OCI-LY3 (cell line): Measurements from ENCODE around the gene KLK14.

Experiments used
- H2AFZ ChIP-seq: fragments of 200-600, 300-600 bp; shearing (Covaris generic); 2 replicates; pipeline ENCODE4 v1.6.0; 2014; ENCODE audit warnings: antibody characterized with exemption, low read depth, low read length
- H3K27ac ChIP-seq: fragments of 200-600, 300-600 bp; sonication (generic); 2 replicates; pipeline ENCODE4 v1.5.1; 2014; ENCODE audit warnings: mild to moderate bottlenecking, low read length, moderate library complexity, mixed read lengths
- H3K27me3 ChIP-seq: fragments of 200-600, 300-600 bp; sonication (generic); 2 replicates; pipeline ENCODE4 v1.6.1; 2014; ENCODE audit warnings: low read depth, low read length, mixed read lengths
- H3K36me3 ChIP-seq: fragments of 200-600, 300-600 bp; sonication (generic); replicated peaks from 2 replicates; pipeline ENCODE3; 2014; ENCODE audit warnings: low read depth, low read length, mixed read lengths
- H3K4me1 ChIP-seq: fragments of 300-600, 200-600 bp; sonication (generic); 2 replicates; pipeline ENCODE4 v1.6.1; 2014; ENCODE audit warnings: low read length, mixed read lengths
- H3K4me2 ChIP-seq: fragments of 200-600, 300-600 bp; sonication (generic); 2 replicates; pipeline ENCODE4 v1.6.1; 2014; ENCODE audit warnings: low read length, mixed read lengths
- H3K4me3 ChIP-seq: fragments of 300-600, 200-600 bp; sonication (generic); 2 replicates; pipeline ENCODE4 v1.5.1; 2014; ENCODE audit warnings: antibody characterized with exemption, mild to moderate bottlenecking, low read length, moderate library complexity
- H3K79me2 ChIP-seq: fragments of 300-600, 200-600 bp; shearing (Covaris generic); 2 replicates; pipeline ENCODE4 v1.6.1; 2014; ENCODE audit warnings: mild to moderate bottlenecking, low read length, mixed read lengths
- H3K9ac ChIP-seq: fragments of 300-600, 200-600 bp; shearing (Covaris generic); 2 replicates; pipeline ENCODE4 v1.6.0; 2014; ENCODE audit warnings: mild to moderate bottlenecking, low read length, moderate library complexity
- H3K9me3 ChIP-seq: fragments of 200-600, 300-600 bp; shearing (Covaris generic); 2 replicates; pipeline ENCODE4 v1.6.1; 2014; ENCODE audit warnings: low read length, mixed read lengths; ENCODE audit not compliant: insufficient read depth
- H4K20me1 ChIP-seq: fragments of 200-600, 300-600 bp; sonication (generic); 2 replicates; pipeline ENCODE4 v1.6.1; 2016; ENCODE audit warnings: low read length, mixed read lengths; ENCODE audit not compliant: insufficient read depth
- CTCF ChIP-seq: fragments of 200-600, 300-600 bp; sonication (generic); IDR thresholded peaks from 2 replicates; pipeline ENCODE4 v1.5.1; 2014; ENCODE audit warnings: antibody characterized with exemption, low read length, low read depth
- EZH2phosphoT487 ChIP-seq: fragments of 200-600 bp; shearing (Covaris generic); IDR thresholded peaks from 2 replicates; pipeline ENCODE4 v1.6.1; 2018; ENCODE audit warnings: antibody characterized with exemption, mixed run types, low read depth

Gene KLK14

GRCh38 chr19:51124216-51124615 lies 41.5 kb upstream of the KLK14 start:
- Histone ChIP-seq H3K27ac (no peak overlapping the region), H3K4me1 (peaks cover 5% of the 10 kb centered on the region), H3K79me2 (no peaks in the 10 kb centered on the region), H2AFZ (no peak overlapping the region), H3K27me3 (peaks cover 9% of the 10 kb centered on the region), H3K9me3 (no peaks in the 10 kb centered on the region), H3K9ac (no peak overlapping the region), H3K36me3 (no peaks in the 10 kb centered on the region), H4K20me1 (no peaks in the 10 kb centered on the region), H3K4me3 (no peak overlapping the region), H3K4me2 (no peak overlapping the region)
- TF ChIP-seq CTCF: no peak

DNA sequence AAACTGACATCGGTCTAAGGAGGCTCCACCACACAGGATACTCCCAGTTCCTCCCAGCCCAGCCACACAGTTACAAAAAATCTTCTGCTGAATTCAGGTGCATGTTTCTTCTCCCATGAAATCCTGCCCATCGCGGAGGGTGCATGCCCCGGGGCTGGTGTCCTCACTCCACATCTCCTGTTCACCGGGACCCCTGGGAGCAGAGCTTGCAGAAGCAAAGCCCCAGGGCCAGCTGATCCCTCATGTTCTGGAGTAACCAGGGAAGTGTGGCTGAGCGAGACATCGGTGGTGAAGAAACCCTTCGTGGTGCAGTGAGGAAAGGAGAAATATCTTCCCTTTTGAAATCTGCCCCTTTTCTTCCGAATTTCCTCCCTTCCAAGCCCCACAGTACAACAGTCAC lies 41.1 kb upstream of the KLK14 start:
- Histone ChIP-seq H3K27me3 (peaks cover 8% of the 10 kb centered on the region), H3K9me3 (no peaks in the 10 kb centered on the region), H3K4me2 (no peak overlapping the region), H3K4me3 (no peak overlapping the region), H3K79me2 (no peaks in the 10 kb centered on the region), H3K9ac (no peak overlapping the region), H4K20me1 (no peaks in the 10 kb centered on the region), H3K36me3 (no peaks in the 10 kb centered on the region), H3K27ac (no peak overlapping the region), H3K4me1 (peaks cover 5% of the 10 kb centered on the region), H2AFZ (no peak overlapping the region)
- TF ChIP-seq EZH2phosphoT487 (no peak), CTCF (no peak)

- Histone ChIP-seq H2AFZ (no peak overlapping the region), H3K27me3 (peaks cover 7% of the 10 kb centered on the region; the same call in 1 of the 2 replicates), H4K20me1 (no peaks in the 10 kb centered on the region), H3K4me1 (peaks cover 5% of the 10 kb centered on the region), H3K4me3 (no peak overlapping the region), H3K9me3 (no peaks in the 10 kb centered on the region), H3K27ac (no peak overlapping the region), H3K36me3 (no peaks in the 10 kb centered on the region), H3K9ac (no peak overlapping the region), H3K79me2 (no peaks in the 10 kb centered on the region), H3K4me2 (no peak overlapping the region)
- TF ChIP-seq EZH2phosphoT487 (no peak), CTCF (no peak)
These were observed 40.7 kb upstream of the KLK14 start for GRCh38 chr19:51123381-51123800.

DNA sequence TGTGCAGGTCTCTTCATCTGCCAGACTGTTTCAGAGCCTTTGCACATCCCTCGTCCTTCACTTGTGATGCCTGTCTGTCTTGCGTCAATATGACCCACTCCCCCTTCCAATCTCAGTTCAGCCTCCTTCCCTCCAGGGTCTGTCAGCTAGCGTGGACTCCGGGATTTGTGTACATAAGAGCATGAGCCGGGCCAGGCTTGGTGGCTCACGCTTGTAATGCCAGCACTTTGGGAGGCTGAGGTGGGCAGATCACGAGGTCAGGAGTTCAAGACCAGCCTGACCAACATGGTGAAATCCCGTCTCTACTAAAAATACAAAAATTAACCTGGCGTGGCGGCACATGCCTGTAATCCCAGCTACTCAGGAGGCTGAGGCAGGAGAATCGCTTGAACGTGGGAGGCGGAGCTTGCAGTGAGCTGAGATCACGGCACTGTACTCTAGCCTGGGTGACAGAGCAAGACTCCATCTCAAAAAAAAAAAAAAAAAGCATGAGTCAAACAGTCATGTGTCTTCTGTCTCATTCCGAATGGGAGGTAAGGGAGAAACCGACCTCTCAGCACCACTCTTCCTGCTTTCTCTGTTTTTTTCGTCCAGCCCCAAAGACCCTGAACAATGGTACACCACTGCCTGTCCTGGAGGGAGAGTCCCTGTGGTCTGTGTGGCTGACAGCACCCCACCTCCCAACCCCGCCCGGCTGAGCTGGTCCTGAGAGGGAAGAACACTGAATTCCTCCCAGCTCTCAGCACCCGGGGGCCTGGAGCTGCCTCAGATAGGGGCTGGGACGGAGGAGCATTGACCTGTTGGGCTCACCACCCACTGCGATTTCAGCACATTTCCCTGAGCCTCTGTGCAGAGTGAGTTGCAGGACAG lies 39.7 kb upstream of the KLK14 start:
- H3K9ac ChIP-seq: no peak overlapping the region
- TF ChIP-seq CTCF: no peak
- no peak for TF ChIP-seq EZH2phosphoT487
- no peaks in the 10 kb centered on the region for H3K9me3 ChIP-seq
- H3K79me2 ChIP-seq: no peaks in the 10 kb centered on the region
- H3K4me1 ChIP-seq: no peaks in the 10 kb centered on the region
- no peaks in the 10 kb centered on the region for H3K36me3 ChIP-seq
- no peak overlapping the region for H3K4me2 ChIP-seq
- no peak overlapping the region for H3K4me3 ChIP-seq
- peaks cover 11% of the 10 kb centered on the region; the same call in 1 of the 2 replicates for H3K27me3 ChIP-seq
- H2AFZ ChIP-seq: no peak overlapping the region
- no peak overlapping the region for H3K27ac ChIP-seq
- no peaks in the 10 kb centered on the region for H4K20me1 ChIP-seq
